VCaP (cell line): ENCODE measurements around the gene MAPT.

Source experiments
- H3K27ac ChIP-seq: fragments of 450-650 bp; 2 replicates; pipeline ENCODE4 v1.5.1; 2017
- TF ChIP-seq, protein P1 (sequence below): fragments of 450-650 bp; conservative IDR thresholded peaks from 2 replicates; pipeline ENCODE4 v1.5.1; 2017; ENCODE audit warnings: mild to moderate bottlenecking, moderate library complexity

Gene MAPT

DNA sequence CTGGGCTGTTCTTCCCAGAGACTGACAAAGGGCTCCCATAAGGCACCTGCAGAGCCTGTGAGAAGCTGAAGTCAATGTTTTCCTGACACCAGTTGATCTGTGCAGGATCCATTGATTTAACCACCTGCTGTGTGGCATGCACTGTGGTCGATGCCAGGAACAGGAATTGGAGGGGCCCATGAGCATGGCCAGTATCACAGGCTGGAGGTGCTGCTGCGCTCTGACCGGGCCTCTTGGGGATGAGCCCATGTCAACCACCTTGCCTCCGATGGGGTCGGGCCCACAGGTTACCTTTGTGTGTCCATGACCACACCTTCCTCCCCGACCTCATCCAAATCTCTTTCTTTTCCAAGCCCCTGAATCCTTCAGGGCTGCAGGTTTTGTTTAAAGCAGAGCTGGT is 86.5 kb downstream of the MAPT start:
- no peak overlapping the region for H3K27ac ChIP-seq
- TF ChIP-seq, protein P1, sequence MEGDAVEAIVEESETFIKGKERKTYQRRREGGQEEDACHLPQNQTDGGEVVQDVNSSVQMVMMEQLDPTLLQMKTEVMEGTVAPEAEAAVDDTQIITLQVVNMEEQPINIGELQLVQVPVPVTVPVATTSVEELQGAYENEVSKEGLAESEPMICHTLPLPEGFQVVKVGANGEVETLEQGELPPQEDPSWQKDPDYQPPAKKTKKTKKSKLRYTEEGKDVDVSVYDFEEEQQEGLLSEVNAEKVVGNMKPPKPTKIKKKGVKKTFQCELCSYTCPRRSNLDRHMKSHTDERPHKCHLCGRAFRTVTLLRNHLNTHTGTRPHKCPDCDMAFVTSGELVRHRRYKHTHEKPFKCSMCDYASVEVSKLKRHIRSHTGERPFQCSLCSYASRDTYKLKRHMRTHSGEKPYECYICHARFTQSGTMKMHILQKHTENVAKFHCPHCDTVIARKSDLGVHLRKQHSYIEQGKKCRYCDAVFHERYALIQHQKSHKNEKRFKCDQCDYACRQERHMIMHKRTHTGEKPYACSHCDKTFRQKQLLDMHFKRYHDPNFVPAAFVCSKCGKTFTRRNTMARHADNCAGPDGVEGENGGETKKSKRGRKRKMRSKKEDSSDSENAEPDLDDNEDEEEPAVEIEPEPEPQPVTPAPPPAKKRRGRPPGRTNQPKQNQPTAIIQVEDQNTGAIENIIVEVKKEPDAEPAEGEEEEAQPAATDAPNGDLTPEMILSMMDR = no peak

DNA sequence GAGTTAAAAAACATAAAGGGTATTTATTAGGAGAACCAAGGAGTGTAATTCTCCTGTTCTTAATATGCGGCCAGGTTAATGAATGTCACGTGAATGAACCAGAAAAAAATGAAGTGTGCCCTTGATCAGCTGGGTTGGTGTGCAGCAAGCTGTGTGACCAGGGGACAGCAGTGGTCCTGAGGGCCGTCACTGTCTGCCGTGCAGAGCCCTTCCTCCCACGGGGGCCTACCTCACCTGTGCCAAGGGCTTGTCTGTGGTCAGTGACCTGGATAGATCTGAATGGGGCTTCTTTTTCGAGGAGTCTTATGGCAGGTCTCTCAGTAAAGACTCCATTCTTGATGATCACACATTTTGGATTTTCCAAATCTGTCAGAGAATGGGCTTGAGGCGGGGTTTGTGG is 87.0 kb downstream of the MAPT start:
- H3K27ac ChIP-seq = no peak overlapping the region
- TF ChIP-seq, protein P1 = no peak

DNA sequence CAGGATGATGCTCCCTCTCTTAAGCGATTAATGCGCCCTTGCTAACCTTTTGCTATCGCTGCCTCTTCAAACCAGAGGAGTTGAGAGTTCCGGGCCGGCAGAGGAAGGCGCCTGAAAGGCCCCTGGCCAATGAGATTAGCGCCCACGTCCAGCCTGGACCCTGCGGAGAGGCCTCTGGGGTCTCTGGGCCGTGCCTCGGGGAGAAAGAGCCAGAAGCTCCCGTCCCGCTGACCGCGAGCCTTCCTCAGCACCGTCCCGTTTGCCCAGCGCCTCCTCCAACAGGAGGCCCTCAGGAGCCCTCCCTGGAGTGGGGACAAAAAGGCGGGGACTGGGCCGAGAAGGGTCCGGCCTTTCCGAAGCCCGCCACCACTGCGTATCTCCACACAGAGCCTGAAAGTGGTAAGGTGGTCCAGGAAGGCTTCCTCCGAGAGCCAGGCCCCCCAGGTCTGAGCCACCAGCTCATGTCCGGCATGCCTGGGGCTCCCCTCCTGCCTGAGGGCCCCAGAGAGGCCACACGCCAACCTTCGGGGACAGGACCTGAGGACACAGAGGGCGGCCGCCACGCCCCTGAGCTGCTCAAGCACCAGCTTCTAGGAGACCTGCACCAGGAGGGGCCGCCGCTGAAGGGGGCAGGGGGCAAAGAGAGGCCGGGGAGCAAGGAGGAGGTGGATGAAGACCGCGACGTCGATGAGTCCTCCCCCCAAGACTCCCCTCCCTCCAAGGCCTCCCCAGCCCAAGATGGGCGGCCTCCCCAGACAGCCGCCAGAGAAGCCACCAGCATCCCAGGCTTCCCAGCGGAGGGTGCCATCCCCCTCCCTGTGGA is 88.6 kb downstream of the MAPT start:
- TF ChIP-seq, protein P1 = no peak
- H3K27ac ChIP-seq = no peak overlapping the region

DNA sequence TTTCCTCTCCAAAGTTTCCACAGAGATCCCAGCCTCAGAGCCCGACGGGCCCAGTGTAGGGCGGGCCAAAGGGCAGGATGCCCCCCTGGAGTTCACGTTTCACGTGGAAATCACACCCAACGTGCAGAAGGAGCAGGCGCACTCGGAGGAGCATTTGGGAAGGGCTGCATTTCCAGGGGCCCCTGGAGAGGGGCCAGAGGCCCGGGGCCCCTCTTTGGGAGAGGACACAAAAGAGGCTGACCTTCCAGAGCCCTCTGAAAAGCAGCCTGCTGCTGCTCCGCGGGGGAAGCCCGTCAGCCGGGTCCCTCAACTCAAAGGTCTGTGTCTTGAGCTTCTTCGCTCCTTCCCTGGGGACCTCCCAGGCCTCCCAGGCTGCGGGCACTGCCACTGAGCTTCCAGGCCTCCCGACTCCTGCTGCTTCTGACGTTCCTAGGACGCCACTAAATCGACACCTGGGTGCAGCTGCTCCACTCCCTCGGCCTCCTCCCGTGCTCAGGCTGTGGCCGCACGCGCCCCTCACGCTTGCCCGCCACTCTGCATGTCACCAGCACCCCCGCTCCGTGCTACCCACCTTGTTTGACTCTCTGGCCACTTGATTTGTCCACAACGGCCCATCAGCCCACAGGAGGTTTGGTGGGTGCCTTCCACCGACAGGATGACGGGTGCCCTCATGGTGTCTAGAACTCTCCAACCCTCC is 89.4 kb downstream of the MAPT start:
- no peak overlapping the region for H3K27ac ChIP-seq
- TF ChIP-seq, protein P1 = no peak

DNA sequence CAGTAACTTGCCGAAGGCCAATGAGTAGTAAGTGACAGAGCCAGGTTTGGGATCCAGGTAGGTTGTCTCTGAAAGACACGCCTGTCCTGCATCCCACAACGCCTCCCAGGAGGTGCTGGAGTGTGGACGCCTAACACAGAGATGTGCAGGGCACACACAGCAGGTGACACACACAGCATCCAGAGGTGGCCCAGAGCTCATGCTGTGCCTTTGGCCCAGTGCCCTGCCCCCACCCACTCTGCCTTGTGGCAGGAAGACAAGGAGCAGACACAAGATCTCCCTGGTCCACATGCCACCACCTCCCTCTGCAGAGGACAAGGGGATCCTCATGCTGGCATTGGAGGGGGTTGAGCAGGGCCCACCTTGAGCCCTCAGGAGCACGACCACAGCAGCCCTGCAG is 90.0 kb downstream of the MAPT start:
- TF ChIP-seq, protein P1 = no peak
- no peak overlapping the region for H3K27ac ChIP-seq

DNA sequence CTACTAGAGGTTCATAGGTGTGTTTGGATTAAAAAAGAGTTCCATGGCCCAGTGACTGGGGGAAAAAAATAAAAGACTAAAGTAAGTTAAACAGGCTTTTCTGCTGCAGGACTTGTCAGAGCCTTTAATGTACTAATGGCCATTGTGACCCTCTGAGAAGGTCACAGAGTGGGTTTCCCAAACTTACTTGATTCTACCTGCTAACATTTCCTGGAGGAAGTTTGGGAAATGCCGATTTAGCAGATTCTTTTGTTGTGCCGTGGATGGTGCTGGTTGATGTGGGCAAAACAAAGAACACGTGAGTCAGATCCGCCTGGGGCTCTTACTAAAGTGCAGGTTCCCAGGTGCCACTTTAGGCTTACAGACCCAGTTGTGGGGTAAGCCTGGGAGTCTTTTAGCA is 91.1 kb downstream of the MAPT start:
- H3K27ac ChIP-seq = no peak overlapping the region
- TF ChIP-seq, protein P1 = no peak

DNA sequence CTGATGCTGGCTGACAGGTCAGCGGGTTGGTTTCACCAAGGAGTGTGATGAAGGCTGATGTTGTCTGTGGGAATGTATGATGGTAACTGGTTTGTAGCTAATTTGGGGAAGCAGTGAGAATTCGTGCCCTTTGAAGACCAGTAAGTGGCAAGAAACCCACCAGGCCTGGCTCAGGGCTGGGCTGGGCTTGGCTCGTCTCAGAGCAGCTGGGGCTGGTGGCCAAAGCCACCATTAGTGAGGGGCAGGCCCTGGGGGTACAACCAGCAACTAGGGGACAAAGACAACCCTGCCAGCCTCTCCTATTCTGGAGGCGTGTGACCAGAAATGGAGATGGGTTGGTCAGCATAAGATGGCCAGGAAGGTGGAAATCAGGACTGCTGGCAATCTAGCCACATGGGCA is 91.7 kb downstream of the MAPT start:
- TF ChIP-seq, protein P1 = no peak
- no peak overlapping the region for H3K27ac ChIP-seq
